K562 (cell line): ENCODE measurements around the gene PID1. TPM values are rescaled to one million over a fixed set of nuclear protein-coding genes. Genes with fewer than 3 reads are reported as not detected.

Source experiments
- ATAC-seq: fragments of 200-7000 bp; cut with Tn5 transposase; 3 replicates; pipeline ENCODE4 v1.9.1; 2020; ENCODE audit warnings: moderate library complexity
- BruUV-seq: library from RNA; stranded (reverse); fragments of 400-500 nt; replicated peaks from 2 replicates; lab custom pipeline; 2021; lab: Mats Ljungman, UMichigan
- CTCF ChIA-PET: fragments of 300-600 bp; formaldehyde crosslinking; extraction: SDS; loops from one replicate; lab custom pipeline; 2021; ENCODE audit warnings: low intra/inter-chr PET ratio; lab: Yijun Ruan, JAX
- POLR2A ChIA-PET: fragments of 300-600, 350-650 bp; sonication (Branson Sonifier 250); formaldehyde crosslinking; extraction: SDS; loops from one replicate; lab custom pipeline; 2021; ENCODE audit warnings: antibody characterized with exemption, inconsistent platforms; lab: Yijun Ruan, JAX
- DNase-seq, 4 experiments: peaks; one replicate each; pipeline versions ENCODE4 v3.0.0 to v3.0.0-alpha.2; 2011 to 2018; ENCODE audit warnings: low spot score in 3 of 4, mixed read lengths in 3 of 4; ENCODE audit errors: extremely low read depth in 1 of 4
- FAIRE-seq: peaks from 2 replicates; lab custom pipeline; 2011; peaks lifted over from hg19 to GRCh38; lab: Jason Lieb, UNC
- H2AFZ ChIP-seq: 2 replicates; pipeline ENCODE4 v1.6.0; 2011; ENCODE audit warnings: low read depth, low read length, control low read depth, inconsistent platforms
- H3K27ac ChIP-seq: fragments of 200-600 bp; 3 replicates; pipeline ENCODE4 v1.8.0; 2011; ENCODE audit warnings: low read depth, mild to moderate bottlenecking, control low read depth, inconsistent platforms, low read length, moderate library complexity, mixed read lengths; ENCODE audit errors: extremely low read depth
- H3K27me3 ChIP-seq, 2 experiments: fragments of 300-600 bp in 1 of 2; 2 replicates in 1 of 2; 3 replicates in 1 of 2; pipeline versions ENCODE4 v1.6.0 to v1.8.0; 2011; ENCODE audit warnings: inconsistent platforms in 2 of 2, low read length in 2 of 2, mild to moderate bottlenecking in 1 of 2, mixed read lengths in 1 of 2, moderate library complexity in 1 of 2; ENCODE audit not compliant: control insufficient read depth in 2 of 2, insufficient read depth in 2 of 2
- H3K36me3 ChIP-seq: fragments of 300-600 bp; 3 replicates; pipeline ENCODE4 v1.8.0; 2011; ENCODE audit warnings: mild to moderate bottlenecking, low read length, inconsistent platforms; ENCODE audit not compliant: control insufficient read depth, insufficient read depth
- H3K4me1 ChIP-seq, 2 experiments: fragments of 200-600 bp in 1 of 2; replicated peaks in 1 of 2; 2 replicates in 1 of 2; 3 replicates in 1 of 2; pipeline versions ENCODE4 v1.5.1 to v1.8.0; 2011; ENCODE audit warnings: inconsistent platforms in 2 of 2, low read length in 2 of 2, mild to moderate bottlenecking in 1 of 2, mixed read lengths in 1 of 2, moderate library complexity in 1 of 2; ENCODE audit not compliant: control insufficient read depth in 2 of 2, insufficient read depth in 2 of 2
- H3K4me2 ChIP-seq: 2 replicates; pipeline ENCODE4 v1.6.1; 2011; ENCODE audit warnings: low read length, control low read depth, inconsistent platforms, mixed read lengths; ENCODE audit not compliant: insufficient read depth
- H3K4me3 ChIP-seq: fragments of 200-600 bp; sonication (generic), shearing (Covaris generic); 2 replicates; pipeline ENCODE4 v1.5.1; 2016; ENCODE audit warnings: control low read depth, inconsistent platforms
- H3K79me2 ChIP-seq: fragments of 200-600 bp; 3 replicates; pipeline ENCODE4 v1.8.0; 2011; ENCODE audit warnings: low read length, inconsistent platforms; ENCODE audit not compliant: control insufficient read depth, insufficient read depth
- H3K9ac ChIP-seq, 2 experiments: 2 replicates each; pipeline versions ENCODE4 v1.6.0 to v1.6.1; 2011; ENCODE audit warnings: low read depth in 2 of 2, low read length in 2 of 2, control low read depth in 1 of 2, inconsistent platforms in 1 of 2, mild to moderate bottlenecking in 1 of 2, mixed read lengths in 1 of 2; ENCODE audit not compliant: insufficient read depth in 1 of 2
- H3K9me1 ChIP-seq: one replicate; pipeline ENCODE4 v1.6.0; 2011; ENCODE audit warnings: inconsistent platforms, mild to moderate bottlenecking, low read length, moderate library complexity; ENCODE audit not compliant: control insufficient read depth, insufficient read depth
- H3K9me3 ChIP-seq: replicated peaks from 2 replicates; pipeline ENCODE4 v1.5.1; 2011; ENCODE audit warnings: low read depth, low read length, inconsistent platforms; ENCODE audit not compliant: control insufficient read depth, insufficient read depth
- H4K20me1 ChIP-seq: replicated peaks from 2 replicates; pipeline ENCODE4 v1.6.1; 2011; ENCODE audit warnings: low read length, inconsistent platforms, mixed read lengths; ENCODE audit not compliant: control insufficient read depth, insufficient read depth
- ATF1 ChIP-seq, 2 experiments: fragments of 450-650 bp in 1 of 2; IDR thresholded peaks; 2 replicates each; pipeline ENCODE4 v1.6.1; 2016; ENCODE audit warnings: missing compliant biosample characterization in 1 of 2, missing genetic modification characterization in 1 of 2
- CBFA2T2 ChIP-seq: fragments of 450-650 bp; conservative IDR thresholded peaks from 2 replicates; pipeline ENCODE4 v1.6.1; 2017; ENCODE audit warnings: mild to moderate bottlenecking
- DACH1 ChIP-seq: fragments of 450-650 bp; IDR thresholded peaks from 2 replicates; pipeline ENCODE4 v1.6.1; 2018; ENCODE audit not compliant: partially characterized antibody
- E2F3 ChIP-seq: fragments of 250-450 bp; sonication (Bioruptor Pico); IDR thresholded peaks from 2 replicates; pipeline ENCODE4 v1.4.0; 2020; ENCODE audit warnings: mild to moderate bottlenecking
- IRF2 ChIP-seq: sonication (generic); formaldehyde crosslinking; IDR thresholded peaks from 2 replicates; pipeline ENCODE4 v1.8.1; 2022; ENCODE audit warnings: mild to moderate bottlenecking, missing genetic modification reagents
- NFYB ChIP-seq: IDR thresholded peaks from 2 replicates; pipeline ENCODE4 v1.6.1; 2011; ENCODE audit warnings: mild to moderate bottlenecking, moderate library complexity; ENCODE audit not compliant: insufficient read length; ENCODE audit errors: extremely low read depth
- PHF21A ChIP-seq: fragments of 450-650 bp; IDR thresholded peaks from 2 replicates; pipeline ENCODE4 v1.6.1; 2017; ENCODE audit warnings: low read depth, borderline replicate concordance
- PRMT5 ChIP-seq: sonication (generic); formaldehyde crosslinking; IDR thresholded peaks from 2 replicates; pipeline ENCODE4 v1.5.0; 2020; ENCODE audit warnings: missing genetic modification reagents
- RBM15 ChIP-seq: fragments of 200-400 bp; formaldehyde crosslinking; IDR thresholded peaks from 2 replicates; pipeline ENCODE4 v1.6.1; 2018; ENCODE audit warnings: mild to moderate bottlenecking, low read length, moderate library complexity; ENCODE audit not compliant: insufficient read depth
- RFX5 ChIP-seq: IDR thresholded peaks from 2 replicates; pipeline ENCODE4 v1.6.1; 2011; ENCODE audit warnings: low read depth, mild to moderate bottlenecking, improper control_type of control experiment, low read length
- RREB1 ChIP-seq: fragments of 250-450 bp; sonication (Bioruptor Pico); IDR thresholded peaks from 2 replicates; pipeline ENCODE4 v1.4.0; 2020
- SRSF1 ChIP-seq: fragments of 200-400 bp; formaldehyde crosslinking; IDR thresholded peaks from 2 replicates; pipeline ENCODE4 v1.6.1; 2017; ENCODE audit warnings: mild to moderate bottlenecking, low read depth, low read length, moderate library complexity
- THRA ChIP-seq: fragments of 450-650 bp; IDR thresholded peaks from 2 replicates; pipeline ENCODE4 v1.6.1; 2017; ENCODE audit warnings: mild to moderate bottlenecking, moderate library complexity
- ZNF584 ChIP-seq: fragments of 200-800 bp; sonication (Bioruptor generic); IDR thresholded peaks from 2 replicates; pipeline ENCODE4 v1.6.1; 2016; ENCODE audit warnings: low read depth, mild to moderate bottlenecking, missing genetic modification characterization, missing compliant biosample characterization
- ZNF77 ChIP-seq: fragments of 250-450 bp; sonication (Bioruptor Pico); IDR thresholded peaks from 2 replicates; pipeline ENCODE4 v1.5.0; 2020
- ZNF780A ChIP-seq: fragments of 250-450 bp; sonication (Bioruptor Pico); IDR thresholded peaks from 2 replicates; pipeline ENCODE4 v1.5.0; 2021; ENCODE audit warnings: mild to moderate bottlenecking
- WGBS: fragments of 100-300 bp; shearing (Covaris generic); methylation state at CpG from one replicate; pipeline ENCODE4 v1.1.6; 2016; ENCODE audit warnings: low coverage, mixed read lengths; ENCODE audit not compliant: insufficient coverage; ENCODE audit errors: missing lambda C conversion rate; 5-methylcytosine and 5-hydroxymethylcytosine counted together
- in situ Hi-C: fragments of 300-500 bp; cut with MboI; formaldehyde crosslinking; loops from 4 replicates; pipeline ENCODE4 v1.15.0; 2018; ENCODE audit warnings: inconsistent platforms, mixed read lengths
- intact Hi-C: fragments of 100-400 bp; cut with micrococcal nuclease; formaldehyde crosslinking; loops from 2 replicates; pipeline ENCODE4 v1.14.2; 2022
- polyA plus RNA-seq, 8 experiments: library from polyadenylated mRNA; depleted of rRNA in 4 of 8; stranded (reverse) in 5 of 8; unstranded in 3 of 8; fragments of >200 nt; fragmentation: Nextera tagmentation in 2 of 8; fragmentation: Illumina TruSeq in 1 of 8; extraction: Ambion mirVana in 2 of 8; extraction: Trizol in 1 of 8; gene quantifications; 2 replicates each; pipeline versions ENCODE4 v1.2.1 to v1.2.3, GENCODE V29; 2011 to 2014; ENCODE audit warnings: inconsistent platforms in 1 of 8, missing spikeins in 1 of 8
- total RNA-seq, 7 experiments: library from RNA; depleted of rRNA in 6 of 7; stranded (reverse); fragments of >200 nt in 6 of 7; fragmentation: Illumina TruSeq in 2 of 7; extraction: Trizol in 2 of 7; gene quantifications; 2 replicates each; pipeline versions ENCODE4 v1.2.1 to v1.2.3, GENCODE V29; 2011 to 2021; ENCODE audit warnings: low replicate concordance in 1 of 7

The PID1 gene
- total and polyA plus RNA-seq, 9 of the 15 experiments (the other 6 are each of a cell fraction or from before 2014, with no cell fraction given), result not detected

GRCh38 chr2:229160180-229160579, 110.9 kb downstream of the PID1 start (continued):
- TF ChIP-seq THRA, result no peak

- Histone ChIP-seq H3K4me3 (no peak overlapping the region), H3K79me2 (no peaks in the 10 kb centered on the region), H3K36me3 (no peaks in the 10 kb centered on the region), H3K4me2 (no peak overlapping the region), H4K20me1 (no peaks in the 10 kb centered on the region), H3K9me1 (no peaks in the 10 kb centered on the region), H3K9me3 (no peaks in the 10 kb centered on the region), H3K27ac (no peak overlapping the region), H3K4me1 (no peaks in the 10 kb centered on the region), H3K9ac (no peak overlapping the region), H3K27me3 (no peaks in the 10 kb centered on the region), H2AFZ (no peak overlapping the region)
- BruUV-seq, result no TSS peak
- intact Hi-C loops (no loop called here), in situ Hi-C loops (no loop called here)
- DNase-seq, result no peak
- ChIA-PET POLR2A (interaction anchor here (0.6 kb wide), 1 partner anchor 56 kb away, joined by 3 read pairs; no protein-coding TSS in a partner anchor), CTCF (no interaction called here)
- FAIRE-seq, result no peak
- WGBS, result 11% methylated on average over 2 of the region's 2 CpGs
- ATAC-seq, result no peak
- TF ChIP-seq DACH1 (no peak), RREB1 (no peak), RFX5 (no peak), IRF2 (CRISPR knock-in tag) (no peak), CBFA2T2 (no peak), ZNF780A (CRISPR knock-in tag) (no peak), ATF1 (CRISPR knock-in tag; IDR thresholded peaks at IDR 0.05) (no peak), ATF1 (tag; IDR thresholded peaks at IDR 0.05) (no peak), PHF21A (no peak), SRSF1 (no peak), NFYB (no peak), ZNF77 (CRISPR knock-in tag) (no peak), RBM15 (no peak), E2F3 (CRISPR knock-in tag) (no peak), PRMT5 (no peak), ZNF584 (no peak)
These were observed 111.7 kb downstream of the PID1 start for GRCh38 chr2:229159405-229159804.
